GM19438 (cell line): ENCODE data around the gene TSPAN14.
"Not testable (repeated sequence)": the region's sequence is repeated elsewhere in the genome, so short reads cannot be mapped to it uniquely, and the experiment has no call there.

Experiments used
- ATAC-seq: cut with Tn5 transposase; IDR thresholded peaks from one replicate; pipeline ENCODE4 v1.9.1; 2021; ENCODE audit warnings: low read depth; ENCODE audit not compliant: unreplicated experiment

Gene TSPAN14

DNA sequence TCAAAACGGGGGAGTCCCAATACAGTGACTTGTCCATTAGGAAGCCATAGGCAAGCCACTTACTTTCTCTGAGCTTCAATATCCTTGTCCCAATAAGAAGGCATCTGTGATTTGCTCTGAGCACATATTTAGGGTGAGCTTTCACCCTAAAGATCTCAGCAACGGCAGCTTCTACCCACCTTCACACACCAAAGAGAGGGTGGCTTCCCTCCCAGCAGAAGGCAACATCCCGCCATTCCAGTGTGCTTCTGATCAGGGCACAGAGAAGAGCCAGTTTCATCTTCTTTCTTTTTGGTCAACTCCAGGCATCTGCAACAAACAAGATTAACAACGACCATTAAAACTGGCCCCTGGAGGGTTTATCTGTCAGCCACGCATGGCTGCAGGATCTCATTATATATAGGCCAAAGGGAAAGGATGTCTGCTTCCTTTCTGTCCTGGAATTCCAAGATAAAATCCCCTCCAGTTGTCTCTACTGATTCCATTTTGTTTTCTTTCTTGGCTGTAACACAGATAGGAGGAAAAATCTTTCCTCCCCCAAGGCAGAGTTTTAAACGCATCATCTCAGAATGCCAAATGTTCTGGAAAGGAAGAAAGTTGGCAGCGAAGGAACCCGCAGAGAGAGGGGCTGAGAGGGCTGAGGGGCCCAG is 83.1 kb downstream of the TSPAN14 start:
- no peak for ATAC-seq

DNA sequence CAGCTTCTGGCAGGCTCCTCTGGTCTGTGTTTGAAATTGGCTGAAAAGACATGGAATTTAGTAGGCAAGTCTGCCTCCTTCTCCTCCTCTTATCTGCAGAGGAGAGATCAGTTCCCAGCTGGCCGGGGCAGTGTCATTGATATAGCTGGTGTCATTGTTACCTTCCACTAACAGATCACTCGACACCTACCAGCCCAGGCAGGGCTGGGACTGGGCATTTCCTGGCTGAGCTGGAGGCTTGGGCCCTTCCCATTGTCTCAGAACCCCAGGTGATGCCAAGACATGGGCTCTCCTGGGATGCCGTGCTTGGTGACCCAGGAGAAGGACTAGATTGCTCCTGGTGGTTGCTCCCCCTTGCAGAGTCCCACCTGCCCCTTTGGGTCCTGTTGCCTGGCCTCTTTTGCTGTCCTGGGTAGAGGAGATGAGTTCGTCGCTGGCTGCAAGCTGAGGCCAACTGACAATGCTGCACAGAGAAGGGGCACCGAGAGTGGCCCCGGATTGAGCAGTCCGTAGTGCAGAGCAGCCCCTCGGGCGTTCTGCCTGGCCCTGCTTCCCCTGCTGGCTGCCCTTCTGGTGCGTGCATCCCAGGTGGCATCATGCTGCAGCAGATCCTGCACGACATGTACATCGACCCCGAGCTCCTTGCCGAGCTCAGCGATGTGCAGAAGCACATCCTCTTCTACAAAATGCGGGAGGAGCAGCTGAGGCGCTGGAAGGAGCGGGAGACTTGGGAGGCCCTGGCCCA is 83.8 kb downstream of the TSPAN14 start, which contains the start of gene SH2D4B:
Gene SH2D4B, plus strand, starts transcription at position 167 of the 745 bp plus-strand sequence. Its CDS starts 430 bp downstream, at position 597.
- no peak for ATAC-seq

DNA sequence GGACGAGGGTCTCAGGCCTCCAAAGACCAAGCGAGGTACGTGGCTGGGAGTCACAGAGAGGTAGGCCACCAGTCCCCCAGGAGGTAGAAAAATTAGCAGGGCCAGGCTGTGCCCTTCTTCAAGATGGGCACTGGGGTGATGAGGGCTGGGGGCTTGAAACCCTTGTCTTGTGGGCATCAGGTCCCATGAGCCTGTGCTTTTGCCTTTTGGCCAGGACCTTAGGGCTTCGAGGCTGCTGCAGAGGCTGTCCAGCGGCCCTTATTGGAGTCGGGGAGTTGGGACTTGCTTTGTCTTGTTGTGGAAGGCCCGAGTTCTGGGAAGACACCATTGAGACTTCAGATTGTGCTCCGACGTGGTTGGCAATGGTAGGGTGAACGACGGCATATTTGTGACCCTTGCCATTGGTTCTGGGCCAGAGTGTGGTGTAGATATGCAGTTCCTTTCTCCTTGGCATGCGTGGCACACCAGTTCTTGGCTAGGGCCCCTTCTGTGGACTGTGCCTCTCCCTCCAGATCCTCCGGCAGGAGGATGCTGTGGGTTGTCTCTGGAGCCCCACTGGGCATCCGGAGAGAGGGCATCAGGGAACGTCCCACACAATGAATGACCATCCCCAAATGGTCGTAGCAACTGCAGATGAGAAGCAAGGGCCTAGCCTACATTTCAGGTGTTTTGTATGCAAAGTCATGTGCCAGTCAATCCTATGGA is 84.5 kb downstream of the TSPAN14 start:
- ATAC-seq, result no peak

DNA sequence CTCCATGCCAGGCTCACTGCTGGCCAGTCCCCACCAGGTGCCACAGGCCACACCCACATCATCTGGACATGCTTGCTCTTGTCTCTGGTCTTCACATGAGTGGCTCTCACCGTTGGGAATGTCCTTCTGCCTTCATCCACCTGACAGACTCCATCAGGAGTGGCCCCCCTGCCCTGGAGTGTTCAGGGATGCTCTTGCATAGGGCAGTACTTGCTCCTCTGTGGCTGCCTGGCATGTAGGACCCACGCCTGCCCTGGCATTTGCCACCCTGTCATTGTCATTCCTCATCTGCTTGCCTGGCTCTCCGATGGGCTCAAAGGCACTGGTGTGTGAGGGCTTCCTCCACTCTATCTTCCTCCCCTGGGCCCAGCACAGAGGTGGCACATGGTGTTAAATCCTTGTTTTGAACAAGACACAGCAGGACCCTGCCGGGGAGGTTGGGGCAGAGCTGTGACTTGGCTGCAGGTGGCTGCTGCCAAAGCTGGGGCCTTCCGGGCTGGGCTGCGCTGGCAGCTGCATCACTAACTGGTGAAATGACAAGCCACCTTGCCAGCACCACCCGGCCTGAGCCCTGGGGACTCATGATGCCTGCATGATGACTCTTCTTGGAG is 85.4 kb downstream of the TSPAN14 start:
- ATAC-seq, result no peak

DNA sequence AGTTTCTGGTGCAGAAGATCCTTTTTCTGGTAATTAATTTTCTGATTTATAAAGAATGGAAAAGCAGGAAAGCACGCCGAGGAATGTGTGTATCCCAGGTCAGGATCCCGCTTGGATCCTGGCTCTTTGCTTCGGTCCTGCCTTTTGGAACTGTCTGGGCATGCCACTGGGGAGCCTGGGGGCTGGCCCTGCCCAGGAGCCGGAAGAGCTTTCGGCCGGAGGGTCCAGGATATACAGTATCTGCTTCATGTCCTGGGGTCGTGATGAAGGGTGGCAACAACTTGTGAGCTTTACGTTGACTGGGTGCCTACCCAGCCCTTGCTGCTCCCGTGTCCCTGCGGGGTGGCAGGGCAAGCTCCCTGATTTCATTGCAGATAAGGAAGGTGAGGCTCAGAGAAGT is 86.0 kb downstream of the TSPAN14 start:
- no peak for ATAC-seq

DNA sequence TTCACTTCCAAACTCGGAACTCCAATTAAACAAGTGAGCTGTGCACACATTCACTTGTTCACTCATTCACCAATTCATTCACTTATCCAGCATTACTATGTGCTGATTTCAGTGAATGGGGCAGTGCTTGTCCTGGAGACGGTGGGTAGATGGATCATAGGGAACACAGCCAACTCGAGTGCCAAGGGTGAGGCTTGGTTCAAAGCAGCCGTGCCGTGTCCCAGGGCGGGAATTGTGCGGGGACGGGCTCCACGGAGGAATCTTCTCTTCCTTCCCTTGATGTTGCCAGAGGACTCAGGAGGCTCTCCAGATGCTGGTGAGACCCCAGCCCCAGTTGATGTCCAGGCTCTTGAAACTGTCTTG is 86.5 kb downstream of the TSPAN14 start:
- no peak for ATAC-seq

DNA sequence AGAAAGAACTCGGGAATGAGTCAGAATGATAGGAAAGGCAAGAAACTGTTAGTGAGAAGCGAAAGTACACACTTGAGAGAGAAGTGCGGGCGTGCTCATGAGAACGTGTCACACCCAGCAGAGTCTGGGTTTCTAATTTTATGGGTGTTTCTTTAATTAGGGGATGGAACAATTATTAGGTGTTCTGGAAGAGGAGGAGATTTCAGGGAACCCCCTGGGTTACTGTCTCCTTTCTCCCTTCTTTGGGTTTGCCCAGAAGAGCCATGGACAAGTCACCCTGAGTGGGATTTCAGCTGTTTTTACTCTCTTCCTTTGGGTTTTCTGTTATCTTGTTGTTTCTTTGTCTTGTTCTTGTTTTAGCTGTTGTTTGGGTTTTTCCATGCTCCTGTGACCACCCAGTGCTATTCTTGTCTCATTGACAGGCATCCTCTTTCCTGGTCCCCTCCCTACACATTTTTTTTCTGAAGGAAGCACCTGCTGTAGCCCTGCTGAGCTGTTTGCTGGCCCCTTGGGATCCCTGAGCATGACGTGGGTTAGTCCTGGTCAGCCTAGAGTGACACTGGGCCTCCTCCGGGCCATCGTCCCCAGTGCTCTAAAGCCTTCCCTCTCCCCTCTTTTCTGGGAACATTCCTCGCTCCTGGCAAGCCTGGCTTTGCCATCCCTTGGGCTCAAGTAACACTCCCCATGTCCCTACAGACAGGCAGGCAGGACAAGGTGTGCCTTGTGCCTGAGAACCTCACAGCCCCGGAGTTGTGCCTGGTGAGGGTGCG is 87.1 kb downstream of the TSPAN14 start:
- peak; percentile 69 for ATAC-seq

DNA sequence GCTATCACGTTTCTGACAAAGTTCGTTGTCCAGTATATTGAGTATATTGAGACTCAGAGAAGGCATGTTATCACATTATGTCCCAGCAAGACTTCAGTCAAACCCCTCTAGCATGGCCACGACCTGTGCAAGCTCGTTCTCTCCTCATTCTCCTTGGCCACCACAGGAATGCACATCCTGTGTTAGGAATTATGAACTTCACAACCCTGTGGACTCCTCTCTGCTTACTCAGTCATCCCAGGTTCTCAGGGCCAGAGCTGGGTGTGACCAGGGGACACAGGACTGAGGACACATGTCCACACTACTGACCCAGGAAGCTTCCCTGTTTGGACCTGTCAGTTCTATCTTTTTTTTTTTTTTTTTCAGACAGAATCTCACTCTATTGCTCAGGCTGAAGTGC is 87.9 kb downstream of the TSPAN14 start:
- ATAC-seq, result no peak

DNA sequence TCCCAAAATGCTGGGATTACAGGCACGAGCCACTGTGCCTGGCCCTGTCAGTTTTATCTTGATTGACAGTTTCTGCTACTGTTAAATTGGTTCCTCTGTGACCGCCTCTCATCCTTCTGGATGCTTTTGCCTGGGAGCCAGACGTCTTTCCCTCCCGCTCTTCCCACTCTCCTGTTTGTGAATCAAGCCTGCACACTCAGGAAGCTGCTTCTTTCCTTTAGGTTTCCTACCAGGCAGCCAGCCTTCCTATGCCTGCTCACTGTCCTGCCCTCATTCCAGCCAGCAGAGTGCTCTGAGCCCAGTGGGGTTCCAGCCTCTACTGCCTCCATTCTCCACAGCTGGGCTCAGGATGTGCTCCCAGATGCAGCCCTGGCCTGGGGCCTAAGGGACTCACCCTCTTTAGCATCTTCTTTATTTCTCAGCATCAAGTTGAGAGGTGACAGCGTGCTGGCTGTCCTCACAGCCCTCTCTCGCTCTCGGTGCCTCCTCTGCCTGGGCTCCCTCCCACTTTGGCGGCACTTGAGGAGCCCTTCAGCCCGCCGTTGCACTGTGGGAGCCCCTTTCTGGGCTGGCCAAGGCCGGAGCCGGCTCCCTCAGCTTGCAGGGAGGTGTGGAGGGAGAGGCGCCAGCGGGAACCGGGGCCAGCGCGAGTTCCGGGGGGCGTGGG is 88.7 kb downstream of the TSPAN14 start:
- ATAC-seq, result no peak

DNA sequence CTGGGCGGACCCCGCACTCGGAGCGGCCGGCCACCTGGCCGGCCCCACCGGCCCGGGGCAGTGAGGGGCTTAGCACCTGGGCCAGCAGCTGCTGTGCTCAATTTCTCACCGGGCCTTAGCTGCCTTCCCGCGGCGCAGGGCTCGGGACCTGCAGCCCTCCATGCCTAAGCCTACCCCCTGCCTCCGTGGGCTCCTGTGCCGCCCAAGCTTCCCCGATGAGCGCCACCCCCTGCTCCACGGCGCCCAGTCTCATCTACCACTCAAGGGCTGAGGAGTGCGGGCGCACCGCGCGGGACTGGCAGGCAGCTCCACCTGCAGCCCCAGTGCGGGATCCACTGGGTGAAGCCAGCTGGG is 89.2 kb downstream of the TSPAN14 start:
- ATAC-seq, result not testable (repeated sequence)

DNA sequence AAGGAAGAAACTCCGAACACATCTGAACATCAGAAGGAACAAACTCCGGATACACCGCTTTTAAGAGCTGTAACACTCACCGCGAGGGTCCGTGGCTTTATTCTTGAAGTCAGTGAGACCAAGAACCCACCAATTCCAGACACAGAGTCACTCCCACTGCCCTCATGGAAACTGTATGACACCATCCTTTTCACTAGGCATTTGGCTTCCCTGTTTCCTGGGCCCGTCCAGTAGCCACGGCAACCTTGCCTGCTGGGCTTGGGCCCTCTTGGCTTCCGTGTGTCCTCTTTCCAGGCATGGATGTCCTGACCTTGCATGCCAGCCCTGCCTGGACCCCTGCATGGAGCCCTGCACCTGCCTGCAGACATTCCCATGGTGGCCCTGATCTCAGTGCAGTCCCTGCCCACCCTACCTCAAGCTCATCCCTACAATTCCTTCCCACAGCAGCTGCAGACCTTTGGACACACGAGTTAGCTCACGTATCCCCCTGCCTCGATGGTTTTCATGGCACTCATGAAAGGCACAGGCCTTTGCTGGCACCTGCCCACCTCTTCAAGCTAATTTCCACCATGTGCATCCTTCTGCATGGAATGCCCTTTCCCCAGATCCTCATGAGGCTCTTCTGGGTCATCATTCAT is 90.3 kb downstream of the TSPAN14 start:
- ATAC-seq, result no peak

DNA sequence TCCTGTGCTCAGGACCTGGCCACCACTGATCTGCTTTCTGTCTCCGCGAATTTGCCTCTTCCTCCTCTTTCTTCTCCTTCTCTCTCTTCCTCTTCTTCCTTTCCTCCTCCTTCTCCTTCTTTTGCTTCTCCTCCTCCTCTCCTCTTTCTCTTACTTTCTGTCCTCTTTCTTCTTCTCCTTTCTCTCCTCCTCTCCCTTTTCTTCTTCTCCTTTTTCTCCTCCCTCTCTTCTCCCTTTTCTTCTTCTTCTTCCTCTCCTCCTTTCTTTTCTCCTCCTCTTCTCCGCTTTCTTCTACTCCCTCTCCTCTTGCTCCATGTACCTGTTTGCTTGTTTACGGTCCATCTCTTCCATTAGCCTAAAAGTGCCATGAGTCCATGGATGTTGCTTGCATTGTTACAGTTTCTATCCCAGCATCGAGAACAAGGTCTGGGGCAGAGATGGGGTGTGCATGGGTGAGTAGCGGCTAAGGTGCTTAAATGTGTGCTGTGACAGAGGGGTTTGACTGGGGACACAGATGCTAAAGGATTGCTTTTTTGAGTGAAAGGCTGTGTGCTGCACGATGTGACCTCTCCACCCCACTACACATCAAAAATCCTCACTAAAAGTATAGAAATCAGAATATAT is 91.3 kb downstream of the TSPAN14 start:
- ATAC-seq, result no peak

DNA sequence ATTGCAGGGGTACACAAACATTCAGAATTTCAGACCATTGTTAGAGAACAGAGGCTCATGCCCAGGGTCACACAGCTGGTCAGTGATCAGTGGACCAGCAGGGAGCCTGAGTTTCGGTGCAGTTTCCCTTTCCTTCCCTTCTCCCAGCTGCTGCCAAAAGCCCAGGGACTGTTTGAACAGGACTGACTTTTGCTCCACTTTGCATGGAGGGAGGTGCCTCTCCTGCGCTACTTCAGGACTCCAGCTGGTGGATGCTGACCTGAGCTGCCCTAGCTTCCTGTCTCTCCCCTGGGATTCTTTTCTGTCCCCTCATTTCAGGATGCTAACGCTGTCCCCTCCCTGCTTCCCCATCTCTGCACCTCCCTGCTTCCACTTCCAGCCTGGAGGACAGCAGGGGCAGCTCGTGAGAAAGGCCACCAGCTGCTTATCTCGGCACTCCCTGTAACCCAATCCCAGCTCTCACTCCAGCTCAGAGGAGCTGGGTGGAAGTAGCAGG is 98.1 kb downstream of the TSPAN14 start:
- ATAC-seq, result no peak

DNA sequence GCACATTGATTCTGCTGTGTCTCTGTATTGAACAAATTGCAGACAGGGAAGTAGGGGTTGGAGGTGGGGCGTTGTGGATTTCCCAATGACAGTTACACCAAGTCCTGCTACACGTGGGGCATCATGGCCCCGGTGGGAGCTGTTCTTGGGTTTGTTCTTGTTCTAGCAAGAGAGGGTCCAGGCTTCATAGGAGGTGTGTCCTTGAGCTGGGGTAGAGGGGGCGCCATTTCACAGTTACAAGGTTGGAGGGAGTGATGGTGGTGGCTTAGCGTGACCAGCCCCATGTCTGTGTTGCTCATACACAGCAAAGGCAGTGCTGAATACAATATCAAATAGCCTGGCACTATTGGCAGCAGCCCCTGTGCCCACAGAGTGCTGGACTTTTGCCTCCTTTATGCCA is 99.3 kb downstream of the TSPAN14 start:
- ATAC-seq, result no peak

DNA sequence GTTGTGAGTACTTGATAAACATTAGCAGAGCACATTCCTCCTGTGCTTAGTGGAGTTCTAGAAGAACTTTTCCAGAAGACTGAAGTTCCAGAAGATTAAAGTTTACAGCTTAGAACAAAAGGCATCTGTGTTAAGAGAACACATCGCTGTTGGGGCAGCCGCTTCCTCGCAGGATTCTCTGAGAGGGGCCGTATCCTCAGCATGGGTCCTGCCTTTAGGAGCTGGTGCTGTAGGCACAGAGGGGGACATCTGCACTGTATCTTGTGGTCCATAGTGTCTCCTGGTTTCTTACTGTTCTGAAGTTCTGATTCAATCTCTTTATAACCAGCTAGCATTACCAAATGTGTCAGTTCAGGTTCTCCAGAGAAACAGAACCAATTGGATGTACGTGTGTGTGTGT is 99.9 kb downstream of the TSPAN14 start:
- no peak for ATAC-seq

DNA sequence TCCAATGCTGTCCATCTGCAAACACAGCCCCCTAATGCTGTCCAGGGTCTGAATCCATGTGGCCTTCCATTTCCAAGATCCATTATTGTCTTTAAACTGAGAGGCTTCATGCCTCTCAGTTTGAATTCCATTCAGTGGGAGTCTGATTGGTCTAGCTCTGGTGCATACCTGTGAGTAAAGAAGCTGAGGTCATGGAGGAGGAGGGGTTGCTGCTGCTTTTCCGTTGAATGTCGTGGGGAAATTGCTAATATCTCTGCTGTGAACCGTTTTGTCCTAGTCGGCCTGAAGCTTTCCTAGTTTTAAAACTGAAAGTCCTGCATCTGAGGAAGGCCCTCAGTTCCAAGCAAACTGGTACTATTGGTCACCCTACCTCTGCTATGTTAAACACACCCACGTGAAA is 101.3 kb downstream of the TSPAN14 start:
- no peak for ATAC-seq

DNA sequence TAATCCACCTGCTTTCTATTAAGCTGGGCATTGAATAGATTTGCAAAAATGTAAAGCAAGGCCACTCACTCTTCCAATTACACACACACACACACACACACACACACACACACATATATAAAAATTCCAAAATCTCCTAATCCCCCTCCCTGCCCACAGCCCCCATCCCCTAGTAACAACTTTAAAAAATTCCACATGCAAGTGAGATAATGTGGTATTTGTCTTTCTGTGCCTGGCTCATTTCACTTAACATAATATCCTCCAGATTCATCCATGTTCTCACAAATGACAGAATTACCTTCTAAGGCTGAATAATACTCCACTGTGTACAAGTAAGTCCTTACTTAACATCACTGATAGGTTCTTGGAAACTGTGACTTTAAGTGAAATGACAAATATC is 107.8 kb downstream of the TSPAN14 start:
- ATAC-seq, result no peak

DNA sequence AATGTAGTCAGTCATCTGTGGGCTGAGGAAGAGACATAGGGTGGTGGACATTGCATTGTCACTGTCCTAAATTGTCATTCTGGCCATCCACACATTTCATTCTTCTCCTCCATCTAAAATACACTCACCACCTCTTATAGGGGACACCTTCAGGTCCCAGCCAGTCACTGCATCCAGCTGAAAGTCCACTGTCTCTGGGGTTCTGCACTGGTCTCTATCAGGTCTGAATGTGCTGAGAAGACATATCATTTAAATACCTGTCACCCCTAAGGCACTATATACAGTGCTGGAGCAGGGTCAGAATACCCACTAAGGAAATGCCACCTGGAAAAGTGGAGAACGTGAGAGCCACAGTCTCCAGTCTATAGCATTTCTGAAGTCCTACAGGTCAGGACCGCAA is 113.2 kb downstream of the TSPAN14 start:
- ATAC-seq, result no peak
